Effector memory CD4-positive, alpha-beta T cell (primary cell): Measurements from ENCODE around the gene GON4L.
"Not testable (repeated sequence)": the region's sequence is repeated elsewhere in the genome, so short reads cannot be mapped to it uniquely, and the experiment has no call there.

ENCODE experiments used
- DNase-seq, 3 donors: peaks; one replicate each; pipeline ENCODE4 v3.0.0-alpha.2; 2020
- H3K27ac ChIP-seq: 2 replicates; pipeline ENCODE4 v1.7.0; 2013; ENCODE audit warnings: mild to moderate bottlenecking, low read length, moderate library complexity; ENCODE audit not compliant: insufficient read depth, poor library complexity, severe bottlenecking
- H3K27me3 ChIP-seq: replicated peaks from 2 replicates; pipeline ENCODE4 v1.7.0; 2013; ENCODE audit warnings: mild to moderate bottlenecking, low read length; ENCODE audit not compliant: insufficient read depth, control insufficient read depth, poor library complexity, severe bottlenecking
- H3K36me3 ChIP-seq: 2 replicates; pipeline ENCODE4 v1.7.0; 2013; ENCODE audit warnings: mild to moderate bottlenecking, low read length, moderate library complexity; ENCODE audit not compliant: control insufficient read depth, insufficient read depth
- H3K4me1 ChIP-seq: 2 replicates; pipeline ENCODE4 v1.7.0; 2013; ENCODE audit warnings: low read length, mild to moderate bottlenecking; ENCODE audit not compliant: control insufficient read depth, insufficient read depth, poor library complexity, severe bottlenecking
- H3K4me3 ChIP-seq: 2 replicates; pipeline ENCODE4 v1.7.0; 2013; ENCODE audit warnings: low read length, low read depth, mild to moderate bottlenecking; ENCODE audit not compliant: insufficient read depth, poor library complexity, severe bottlenecking
- H3K9me3 ChIP-seq: 2 replicates; pipeline ENCODE4 v1.7.0; 2013; ENCODE audit warnings: mild to moderate bottlenecking, low read length, moderate library complexity; ENCODE audit not compliant: control insufficient read depth

The GON4L gene

GRCh38 chr1:155729031-155729898, 127.7 kb downstream of the GON4L start:
- Histone ChIP-seq H3K9me3 (no peaks in the 10 kb centered on the region), H3K4me3 (no peak overlapping the region), H3K27ac (no peak overlapping the region), H3K27me3 (no peaks in the 10 kb centered on the region), H3K36me3 (peaks cover 23% of the 10 kb centered on the region), H3K4me1 (no peaks in the 10 kb centered on the region)
- no peak for DNase-seq

DNA sequence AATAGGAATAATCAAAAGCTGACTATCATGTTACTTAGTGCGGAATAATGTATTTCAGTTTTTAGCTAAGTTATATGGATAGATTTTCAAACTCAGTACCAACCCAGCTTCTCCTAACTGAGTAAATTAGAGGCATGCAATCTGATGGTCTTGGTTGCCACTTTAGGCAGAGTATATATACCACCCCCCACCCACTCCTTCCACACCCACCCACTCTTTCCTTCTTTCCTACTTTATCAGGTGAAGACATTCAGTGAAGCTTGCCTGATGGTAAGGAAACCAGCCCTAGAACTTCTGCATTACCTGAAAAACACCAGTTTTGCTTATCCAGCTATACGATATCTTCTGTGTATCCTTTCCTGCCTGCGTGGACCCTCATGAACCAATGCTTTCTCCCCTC, 131.9 kb downstream of the GON4L start:
- Histone ChIP-seq H3K27ac (no peak overlapping the region), H3K4me3 (no peak overlapping the region), H3K9me3 (no peaks in the 10 kb centered on the region), H3K4me1 (no peaks in the 10 kb centered on the region), H3K36me3 (peaks cover 23% of the 10 kb centered on the region), H3K27me3 (no peaks in the 10 kb centered on the region)
- no peak for DNase-seq

DNA sequence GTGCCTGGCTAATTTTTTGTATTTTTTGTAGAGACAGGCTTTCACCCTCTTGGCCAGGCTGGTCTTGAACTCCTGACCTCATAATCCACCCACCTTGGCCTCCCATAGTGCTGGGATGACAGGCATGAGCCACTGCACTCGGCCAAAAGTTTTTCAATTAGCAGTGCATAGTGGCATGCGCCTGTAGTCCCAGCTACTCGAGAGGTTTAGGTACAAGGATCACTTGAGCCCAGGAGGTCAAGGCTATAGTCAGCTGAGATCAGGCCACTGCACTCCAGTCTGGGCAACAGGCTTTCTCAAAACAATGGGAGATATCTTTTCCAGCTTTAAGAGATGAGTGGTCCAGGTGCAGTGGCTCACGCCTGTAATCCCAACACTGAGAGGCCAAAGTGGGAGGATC, 137.3 kb downstream of the GON4L start:
- DNase-seq = no peak
- Histone ChIP-seq H3K4me3 (no peak overlapping the region), H3K27me3 (no peaks in the 10 kb centered on the region), H3K27ac (no peak overlapping the region), H3K9me3 (no peaks in the 10 kb centered on the region), H3K36me3 (peaks cover 17% of the 10 kb centered on the region), H3K4me1 (no peaks in the 10 kb centered on the region)

DNA sequence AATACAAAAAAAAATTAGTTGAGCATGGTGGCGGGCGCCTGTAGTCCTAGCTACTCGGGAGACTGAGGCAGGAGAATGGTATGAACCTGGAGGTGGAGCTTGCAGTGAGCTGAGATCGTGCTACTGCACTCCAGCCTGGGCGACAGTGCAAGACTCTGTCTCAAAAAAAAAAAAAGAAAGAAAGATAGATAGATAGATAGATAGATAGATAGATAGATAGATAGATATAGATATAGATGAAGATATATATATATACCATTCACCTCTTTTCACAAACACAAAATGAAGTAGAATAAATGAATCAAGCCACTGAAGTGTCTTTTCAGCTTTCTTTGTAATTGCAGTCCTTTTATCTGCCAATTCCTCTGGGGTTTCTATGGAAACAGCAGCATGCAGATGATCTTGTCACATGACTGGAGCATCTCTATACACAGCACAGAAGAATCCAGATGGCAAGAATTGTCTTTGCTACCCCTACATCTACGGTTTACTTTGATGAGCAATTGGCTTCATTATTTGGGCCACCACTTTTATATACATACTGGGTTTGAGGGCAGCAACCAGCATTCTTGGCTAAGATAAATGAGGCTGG, 138.4 kb downstream of the GON4L start:
- H3K36me3 ChIP-seq = peaks cover 17% of the 10 kb centered on the region
- not testable (repeated sequence) for H3K27me3 ChIP-seq, H3K27ac ChIP-seq, H3K4me3 ChIP-seq, H3K9me3 ChIP-seq, DNase-seq, H3K4me1 ChIP-seq

DNA sequence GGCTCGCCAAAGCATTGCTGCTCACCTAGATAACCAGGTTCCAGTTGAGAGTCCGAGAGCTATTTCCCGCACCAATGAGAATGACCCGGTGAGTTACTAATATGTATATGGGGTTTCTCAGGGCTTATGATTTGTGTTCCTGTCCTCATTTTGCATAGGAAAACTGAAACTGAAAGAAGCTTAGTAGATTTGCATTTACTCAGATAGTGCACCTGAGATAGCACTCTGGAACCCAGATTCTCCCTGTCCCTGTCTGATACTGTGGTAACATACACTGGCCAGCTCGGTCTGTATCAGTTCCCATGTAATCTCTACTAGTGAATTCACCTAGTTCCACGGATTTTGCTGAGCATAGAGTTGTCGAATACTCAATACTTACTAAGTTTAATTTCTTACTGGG, 140.0 kb downstream of the GON4L start:
- no peak for DNase-seq
- Histone ChIP-seq H3K27ac (no peak overlapping the region), H3K27me3 (no peaks in the 10 kb centered on the region), H3K9me3 (no peaks in the 10 kb centered on the region), H3K4me3 (no peak overlapping the region), H3K36me3 (peaks cover 16% of the 10 kb centered on the region), H3K4me1 (no peaks in the 10 kb centered on the region)

- H3K36me3 ChIP-seq = peaks cover 8% of the 10 kb centered on the region
- H3K4me3 ChIP-seq = no peak overlapping the region
- H3K9me3 ChIP-seq = no peaks in the 10 kb centered on the region
- no peak overlapping the region for H3K27ac ChIP-seq
- DNase-seq = no peak
- H3K4me1 ChIP-seq = no peaks in the 10 kb centered on the region
- no peaks in the 10 kb centered on the region for H3K27me3 ChIP-seq
Observed at GRCh38 chr1:155715777-155716176, 141.2 kb downstream of the GON4L start.

GRCh38 chr1:155715056-155715455, 142.0 kb downstream of the GON4L start:
- not testable (repeated sequence) for H3K36me3 ChIP-seq

GRCh38 chr1:155713075-155713474, 143.9 kb downstream of the GON4L start:
- no peak overlapping the region for H3K4me3 ChIP-seq
- H3K27me3 ChIP-seq = no peaks in the 10 kb centered on the region
- no peaks in the 10 kb centered on the region for H3K4me1 ChIP-seq
- no peaks in the 10 kb centered on the region for H3K9me3 ChIP-seq
- peaks cover 7% of the 10 kb centered on the region for H3K36me3 ChIP-seq
- DNase-seq = no peak
- H3K27ac ChIP-seq = no peak overlapping the region

More at GRCh38 chr1:155715056-155715455, 142.0 kb downstream of the GON4L start:
- H3K27me3 ChIP-seq, DNase-seq, H3K4me3 ChIP-seq, H3K27ac ChIP-seq, H3K9me3 ChIP-seq, H3K4me1 ChIP-seq: not testable (repeated sequence)

GRCh38 chr1:155712636-155713035, 144.4 kb downstream of the GON4L start:
- not testable (repeated sequence) for H3K27me3 ChIP-seq, H3K4me1 ChIP-seq, H3K4me3 ChIP-seq, H3K36me3 ChIP-seq, H3K27ac ChIP-seq, H3K9me3 ChIP-seq, DNase-seq

- not testable (repeated sequence) for H3K9me3 ChIP-seq, DNase-seq, H3K4me1 ChIP-seq, H3K27me3 ChIP-seq, H3K27ac ChIP-seq, H3K4me3 ChIP-seq, H3K36me3 ChIP-seq
Observed at GRCh38 chr1:155711457-155711856, 145.6 kb downstream of the GON4L start.
